HepG2 (cell line): ENCODE results near the gene NFXL1. TPM values are rescaled to one million over a fixed set of nuclear protein-coding genes. Genes with fewer than 3 reads are reported as not detected.

Experiments
- ATAC-seq: fragments of 200-7000 bp; cut with Tn5 transposase; 3 replicates; pipeline ENCODE4 v1.9.1; 2020; ENCODE audit warnings: mild to moderate bottlenecking, moderate library complexity
- BruUV-seq: library from RNA; stranded (reverse); fragments of 400-500 nt; replicated peaks from 2 replicates; lab custom pipeline; 2021; lab: Mats Ljungman, UMichigan
- CTCF ChIA-PET: fragments of 300-600 bp; formaldehyde crosslinking; extraction: SDS; loops from one replicate; lab custom pipeline; 2021; ENCODE audit warnings: low total read pairs, inconsistent platforms, low intra/inter-chr PET ratio; lab: Yijun Ruan, JAX
- POLR2A ChIA-PET: fragments of 350-600 bp; sonication (Branson Sonifier 250); formaldehyde crosslinking; loops from one replicate; lab custom pipeline; 2020; ENCODE audit warnings: antibody characterized with exemption, inconsistent platforms; lab: Yijun Ruan, JAX
- DNase-seq: peaks from one replicate; pipeline ENCODE4 v3.0.0-alpha.2; 2015; ENCODE audit warnings: low spot score
- FAIRE-seq: peaks from 3 replicates; lab custom pipeline; 2011; peaks lifted over from hg19 to GRCh38; lab: Jason Lieb, UNC
- H2AFZ ChIP-seq: one replicate; pipeline ENCODE4 v1.6.1; 2011; ENCODE audit warnings: low read length, inconsistent platforms
- H3K27ac ChIP-seq: fragments of 300-600 bp; 3 replicates; pipeline ENCODE4 v1.8.0; 2011; ENCODE audit warnings: mixed run types, mild to moderate bottlenecking, mixed read lengths, low read length, inconsistent platforms; ENCODE audit not compliant: insufficient read depth; ENCODE audit errors: extremely low read length
- H3K27me3 ChIP-seq, 2 experiments: fragments of 200-600 bp in 1 of 2; 2 replicates in 1 of 2; 3 replicates in 1 of 2; pipeline versions ENCODE4 v1.6.0 to v1.8.0; 2011; ENCODE audit warnings: low read length in 2 of 2, mild to moderate bottlenecking in 2 of 2, moderate library complexity in 2 of 2, inconsistent platforms in 1 of 2; ENCODE audit not compliant: insufficient read depth in 2 of 2, control insufficient read depth in 1 of 2
- H3K36me3 ChIP-seq, 2 experiments: fragments of 200-600 bp in 1 of 2; replicated peaks in 1 of 2; 2 replicates in 1 of 2; 3 replicates in 1 of 2; pipeline versions ENCODE4 v1.5.1 to v1.8.0; 2011; ENCODE audit warnings: low read length in 2 of 2, inconsistent platforms in 1 of 2; ENCODE audit not compliant: insufficient read depth in 2 of 2, control insufficient read depth in 1 of 2
- H3K4me1 ChIP-seq: 2 replicates; pipeline ENCODE4 v1.5.1; 2012; ENCODE audit warnings: low read length, inconsistent platforms; ENCODE audit not compliant: insufficient read depth
- H3K4me2 ChIP-seq: 2 replicates; pipeline ENCODE4 v1.6.0; 2011; ENCODE audit warnings: low read depth, low read length, inconsistent platforms
- H3K4me3 ChIP-seq, 3 experiments: fragments of 200-600 bp in 1 of 3; sonication (generic), shearing (Covaris generic) in 1 of 3; replicated peaks in 1 of 3; 2 replicates each; pipeline ENCODE4 v1.5.1; 2011 to 2016; ENCODE audit warnings: low read length in 3 of 3, inconsistent platforms in 2 of 3, low read depth in 2 of 3, mild to moderate bottlenecking in 2 of 3, control low read depth in 1 of 3, mixed read lengths in 1 of 3; ENCODE audit not compliant: insufficient read depth in 1 of 3
- H3K79me2 ChIP-seq: one replicate; pipeline ENCODE4 v1.6.1; 2011; ENCODE audit warnings: low read length, inconsistent platforms; ENCODE audit not compliant: insufficient read depth
- H3K9ac ChIP-seq: 2 replicates; pipeline ENCODE4 v1.6.0; 2011; ENCODE audit warnings: mild to moderate bottlenecking, low read depth, low read length, inconsistent platforms; ENCODE audit not compliant: insufficient read depth
- H3K9me3 ChIP-seq: 2 replicates; pipeline ENCODE4 v1.5.1; 2012; ENCODE audit warnings: mild to moderate bottlenecking, low read length
- H4K20me1 ChIP-seq: 2 replicates; pipeline ENCODE4 v1.6.0; 2011; ENCODE audit warnings: inconsistent platforms, mild to moderate bottlenecking, low read length, moderate library complexity; ENCODE audit not compliant: insufficient read depth
- HDAC2 ChIP-seq: sonication (generic); formaldehyde crosslinking; IDR thresholded peaks from 2 replicates; pipeline ENCODE4 v1.4.0; 2020; ENCODE audit warnings: missing genetic modification reagents
- MAFF ChIP-seq: IDR thresholded peaks from 2 replicates; pipeline ENCODE4 v1.6.1; 2011; ENCODE audit warnings: low read depth, low read length, improper control_type of control experiment
- MBNL3 ChIP-seq: fragments of 250-450 bp; sonication (Bioruptor Pico); conservative IDR thresholded peaks from 2 replicates; pipeline ENCODE4 v1.8.0; 2022; ENCODE audit warnings: mild to moderate bottlenecking, inconsistent platforms
- MEIS1 ChIP-seq: sonication (generic); formaldehyde crosslinking; IDR thresholded peaks from 2 replicates; pipeline ENCODE4 v1.9.0; 2021; ENCODE audit warnings: mild to moderate bottlenecking, missing genetic modification reagents, moderate library complexity, borderline replicate concordance
- NAIF1 ChIP-seq: sonication (generic); formaldehyde crosslinking; IDR thresholded peaks from 2 replicates; pipeline ENCODE4 v1.5.0; 2020; ENCODE audit warnings: mild to moderate bottlenecking, missing genetic modification reagents, borderline replicate concordance
- RARA ChIP-seq: IDR thresholded peaks from 2 replicates; pipeline ENCODE4 v1.6.1; 2016; ENCODE audit warnings: missing genetic modification reagents, missing compliant biosample characterization
- SIN3A ChIP-seq: IDR thresholded peaks from 2 replicates; pipeline ENCODE4 v1.6.1; 2011; ENCODE audit warnings: low read depth, mild to moderate bottlenecking, control low read depth, low read length, borderline replicate concordance
- SKI ChIP-seq: fragments of 450-650 bp; IDR thresholded peaks from one replicate; pipeline ENCODE4 v1.6.1; 2018; ENCODE audit warnings: mild to moderate bottlenecking; ENCODE audit not compliant: partially characterized antibody
- SNAI1 ChIP-seq: sonication (generic); formaldehyde crosslinking; IDR thresholded peaks from 2 replicates; pipeline ENCODE4 v1.5.0; 2020; ENCODE audit warnings: mild to moderate bottlenecking, missing genetic modification reagents, borderline replicate concordance
- SSRP1 ChIP-seq: IDR thresholded peaks from 2 replicates; pipeline ENCODE4 v1.6.1; 2016; ENCODE audit warnings: control low read depth
- ZNF292 ChIP-seq: sonication (generic); formaldehyde crosslinking; IDR thresholded peaks from 2 replicates; pipeline ENCODE4 v1.8.1; 2022; ENCODE audit warnings: mild to moderate bottlenecking, low read depth, missing genetic modification reagents, borderline replicate concordance
- ZNF552 ChIP-seq: sonication (generic); formaldehyde crosslinking; IDR thresholded peaks from 2 replicates; pipeline ENCODE4 v1.9.0; 2022; ENCODE audit warnings: missing genetic modification reagents, mild to moderate bottlenecking, borderline replicate concordance
- WGBS: methylation state at CpG from one replicate; pipeline ENCODE4 v1.1.6; 2017; ENCODE audit warnings: low lambda C conversion rate; 5-methylcytosine and 5-hydroxymethylcytosine counted together
- in situ Hi-C: cut with HindIII; loops from 2 replicates; pipeline ENCODE4 v1.10.0; 2017; ENCODE audit warnings: low pct_unique_long_range_greater_than_20kb; ENCODE audit not compliant: extremely low pct_ligation_motif_present
- intact Hi-C: fragments of 100-400 bp; cut with micrococcal nuclease; formaldehyde crosslinking; loops from one replicate; pipeline ENCODE4 v1.10.0; 2022; ENCODE audit not compliant: unreplicated experiment
- polyA plus RNA-seq, 8 experiments: library from polyadenylated mRNA; depleted of rRNA in 3 of 8; stranded (reverse) in 7 of 8; unstranded in 1 of 8; fragments of >200 nt; fragmentation: Illumina TruSeq in 4 of 8; extraction: Trizol in 4 of 8; gene quantifications; 2 replicates each; pipeline versions ENCODE4 v1.2.1 to v1.2.3, GENCODE V29; 2011 to 2016; ENCODE audit warnings: low read depth in 4 of 8, missing spikeins in 1 of 8, mixed read lengths in 1 of 8; ENCODE audit not compliant: insufficient read depth in 1 of 8
- total RNA-seq, 5 experiments: library from RNA; depleted of rRNA; stranded (reverse); fragments of >200 nt; fragmentation: Illumina TruSeq; extraction: Trizol; gene quantifications; 2 replicates each; pipeline ENCODE4 v1.2.3, GENCODE V29; 2016; ENCODE audit warnings: low read depth in 1 of 5
- TF ChIP-seq, protein P1 (sequence below): IDR thresholded peaks from 2 replicates; pipeline ENCODE4 v1.6.1; 2016; ENCODE audit warnings: mild to moderate bottlenecking
- TF ChIP-seq, protein P2 (sequence below): sonication (generic); formaldehyde crosslinking; IDR thresholded peaks from 2 replicates; pipeline ENCODE4 v1.5.0; 2020; ENCODE audit warnings: mild to moderate bottlenecking, missing genetic modification reagents, moderate library complexity
- TF ChIP-seq, protein P3 (sequence below): sonication (generic); formaldehyde crosslinking; IDR thresholded peaks from 2 replicates; pipeline ENCODE4 v1.8.1; 2023; ENCODE audit warnings: mild to moderate bottlenecking, missing genetic modification reagents, borderline replicate concordance
- TF ChIP-seq, protein P4 (sequence below): sonication (generic); formaldehyde crosslinking; conservative IDR thresholded peaks from 2 replicates; pipeline ENCODE4 v1.4.0; 2020; ENCODE audit warnings: missing genetic modification reagents
- TF ChIP-seq, protein P5 (sequence below): sonication (generic); formaldehyde crosslinking; IDR thresholded peaks from 2 replicates; pipeline ENCODE4 v1.4.0; 2020; ENCODE audit warnings: missing genetic modification reagents, mild to moderate bottlenecking, borderline replicate concordance

The NFXL1 gene
- total and polyA plus RNA-seq, 2 of the 13 experiments (the other 11 are each of a cell fraction or from before 2014, with no cell fraction given), result 12.0 to 18.6 TPM

DNA sequence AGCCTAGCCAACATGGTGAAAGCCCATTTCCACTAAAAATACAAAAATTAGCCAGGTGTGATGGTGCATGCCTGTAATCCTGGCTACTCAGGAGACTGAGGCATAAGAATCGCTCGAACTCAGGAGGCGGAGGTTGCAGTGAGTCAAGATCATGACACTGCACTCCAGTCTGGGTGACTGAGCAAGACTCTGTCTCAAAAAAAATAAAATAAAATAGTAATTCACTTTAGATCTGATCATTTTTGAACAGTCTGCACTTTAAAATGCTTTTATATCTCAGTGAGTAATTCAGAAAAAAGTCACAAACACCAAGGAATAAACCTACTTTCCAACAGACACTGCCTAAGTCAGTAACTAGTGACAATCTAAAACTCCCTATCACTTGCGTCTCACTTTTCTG lies 50.9 kb downstream of the NFXL1 start (continued):
- TF ChIP-seq MAFF, result no peak
- no peak for TF ChIP-seq ZNF292 (CRISPR knock-in tag)
- TF ChIP-seq, protein P1, sequence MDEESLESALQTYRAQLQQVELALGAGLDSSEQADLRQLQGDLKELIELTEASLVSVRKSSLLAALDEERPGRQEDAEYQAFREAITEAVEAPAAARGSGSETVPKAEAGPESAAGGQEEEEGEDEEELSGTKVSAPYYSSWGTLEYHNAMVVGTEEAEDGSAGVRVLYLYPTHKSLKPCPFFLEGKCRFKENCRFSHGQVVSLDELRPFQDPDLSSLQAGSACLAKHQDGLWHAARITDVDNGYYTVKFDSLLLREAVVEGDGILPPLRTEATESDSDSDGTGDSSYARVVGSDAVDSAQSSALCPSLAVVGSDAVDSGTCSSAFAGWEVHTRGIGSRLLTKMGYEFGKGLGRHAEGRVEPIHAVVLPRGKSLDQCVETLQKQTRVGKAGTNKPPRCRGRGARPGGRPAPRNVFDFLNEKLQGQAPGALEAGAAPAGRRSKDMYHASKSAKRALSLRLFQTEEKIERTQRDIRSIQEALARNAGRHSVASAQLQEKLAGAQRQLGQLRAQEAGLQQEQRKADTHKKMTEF (CRISPR knock-in tag), result no peak
- TF ChIP-seq SSRP1 (CRISPR knock-in tag), result no peak
- TF ChIP-seq, protein P2, sequence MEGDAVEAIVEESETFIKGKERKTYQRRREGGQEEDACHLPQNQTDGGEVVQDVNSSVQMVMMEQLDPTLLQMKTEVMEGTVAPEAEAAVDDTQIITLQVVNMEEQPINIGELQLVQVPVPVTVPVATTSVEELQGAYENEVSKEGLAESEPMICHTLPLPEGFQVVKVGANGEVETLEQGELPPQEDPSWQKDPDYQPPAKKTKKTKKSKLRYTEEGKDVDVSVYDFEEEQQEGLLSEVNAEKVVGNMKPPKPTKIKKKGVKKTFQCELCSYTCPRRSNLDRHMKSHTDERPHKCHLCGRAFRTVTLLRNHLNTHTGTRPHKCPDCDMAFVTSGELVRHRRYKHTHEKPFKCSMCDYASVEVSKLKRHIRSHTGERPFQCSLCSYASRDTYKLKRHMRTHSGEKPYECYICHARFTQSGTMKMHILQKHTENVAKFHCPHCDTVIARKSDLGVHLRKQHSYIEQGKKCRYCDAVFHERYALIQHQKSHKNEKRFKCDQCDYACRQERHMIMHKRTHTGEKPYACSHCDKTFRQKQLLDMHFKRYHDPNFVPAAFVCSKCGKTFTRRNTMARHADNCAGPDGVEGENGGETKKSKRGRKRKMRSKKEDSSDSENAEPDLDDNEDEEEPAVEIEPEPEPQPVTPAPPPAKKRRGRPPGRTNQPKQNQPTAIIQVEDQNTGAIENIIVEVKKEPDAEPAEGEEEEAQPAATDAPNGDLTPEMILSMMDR, result no peak
- TF ChIP-seq, protein P3, sequence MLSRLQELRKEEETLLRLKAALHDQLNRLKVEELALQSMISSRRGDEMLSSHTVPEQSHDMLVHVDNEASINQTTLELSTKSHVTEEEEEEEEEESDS, result no peak
- no peak for TF ChIP-seq SNAI1 (CRISPR knock-in tag)
- TF ChIP-seq HDAC2 (CRISPR knock-in tag), result no peak
- TF ChIP-seq RARA (CRISPR knock-in tag), result no peak
- no peak for TF ChIP-seq MBNL3 (CRISPR knock-in tag)

DNA sequence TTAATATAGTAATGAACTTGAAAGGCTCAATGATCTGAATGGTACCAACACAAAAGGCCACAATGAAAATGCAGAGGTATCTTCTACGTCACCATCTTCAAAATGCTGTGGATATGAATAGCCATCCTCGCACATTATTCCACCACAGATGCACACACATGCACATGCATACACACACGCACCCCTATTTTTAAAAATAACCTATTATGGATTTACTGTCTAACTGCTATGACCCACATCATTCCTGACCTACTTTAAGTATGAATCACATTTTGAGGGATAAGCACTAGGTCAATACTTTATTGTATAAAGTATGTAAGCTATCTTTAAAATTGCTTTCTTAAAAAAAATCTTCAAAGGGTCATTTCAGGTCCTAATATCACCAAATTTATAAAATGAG lies 52.1 kb downstream of the NFXL1 start:
- intact Hi-C loops, result no loop called here
- no peak overlapping the region for H2AFZ ChIP-seq
- CTCF ChIA-PET, result no interaction called here
- no peak overlapping the region for H3K4me2 ChIP-seq
- H3K4me1 ChIP-seq, result no peaks in the 10 kb centered on the region
- FAIRE-seq (no peak), DNase-seq (no peak), ATAC-seq (no peak)
- 97% methylated on average over 3 of the region's 3 CpGs for WGBS
- BruUV-seq, result no TSS peak
- POLR2A ChIA-PET, result no interaction called here
- no peaks in the 10 kb centered on the region for H3K9me3 ChIP-seq
- H3K79me2 ChIP-seq, result no peaks in the 10 kb centered on the region
- no peaks in the 10 kb centered on the region for H3K27me3 ChIP-seq
- in situ Hi-C loops, result no loop called here
- no peak overlapping the region for H3K27ac ChIP-seq
- peaks cover 5 to 28% of the 10 kb centered on the region in 2 experiments for H3K36me3 ChIP-seq
- no peaks in the 10 kb centered on the region for H4K20me1 ChIP-seq
- no peak overlapping the region for H3K4me3 ChIP-seq
- H3K9ac ChIP-seq, result no peak overlapping the region
- TF ChIP-seq MEIS1 (no peak), SKI (no peak), SIN3A (no peak), NAIF1 (no peak), ZNF552 (CRISPR knock-in tag) (no peak)
- TF ChIP-seq, protein P4, sequence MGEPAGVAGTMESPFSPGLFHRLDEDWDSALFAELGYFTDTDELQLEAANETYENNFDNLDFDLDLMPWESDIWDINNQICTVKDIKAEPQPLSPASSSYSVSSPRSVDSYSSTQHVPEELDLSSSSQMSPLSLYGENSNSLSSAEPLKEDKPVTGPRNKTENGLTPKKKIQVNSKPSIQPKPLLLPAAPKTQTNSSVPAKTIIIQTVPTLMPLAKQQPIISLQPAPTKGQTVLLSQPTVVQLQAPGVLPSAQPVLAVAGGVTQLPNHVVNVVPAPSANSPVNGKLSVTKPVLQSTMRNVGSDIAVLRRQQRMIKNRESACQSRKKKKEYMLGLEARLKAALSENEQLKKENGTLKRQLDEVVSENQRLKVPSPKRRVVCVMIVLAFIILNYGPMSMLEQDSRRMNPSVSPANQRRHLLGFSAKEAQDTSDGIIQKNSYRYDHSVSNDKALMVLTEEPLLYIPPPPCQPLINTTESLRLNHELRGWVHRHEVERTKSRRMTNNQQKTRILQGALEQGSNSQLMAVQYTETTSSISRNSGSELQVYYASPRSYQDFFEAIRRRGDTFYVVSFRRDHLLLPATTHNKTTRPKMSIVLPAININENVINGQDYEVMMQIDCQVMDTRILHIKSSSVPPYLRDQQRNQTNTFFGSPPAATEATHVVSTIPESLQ (CRISPR knock-in tag), result no peak
- TF ChIP-seq, protein P5, sequence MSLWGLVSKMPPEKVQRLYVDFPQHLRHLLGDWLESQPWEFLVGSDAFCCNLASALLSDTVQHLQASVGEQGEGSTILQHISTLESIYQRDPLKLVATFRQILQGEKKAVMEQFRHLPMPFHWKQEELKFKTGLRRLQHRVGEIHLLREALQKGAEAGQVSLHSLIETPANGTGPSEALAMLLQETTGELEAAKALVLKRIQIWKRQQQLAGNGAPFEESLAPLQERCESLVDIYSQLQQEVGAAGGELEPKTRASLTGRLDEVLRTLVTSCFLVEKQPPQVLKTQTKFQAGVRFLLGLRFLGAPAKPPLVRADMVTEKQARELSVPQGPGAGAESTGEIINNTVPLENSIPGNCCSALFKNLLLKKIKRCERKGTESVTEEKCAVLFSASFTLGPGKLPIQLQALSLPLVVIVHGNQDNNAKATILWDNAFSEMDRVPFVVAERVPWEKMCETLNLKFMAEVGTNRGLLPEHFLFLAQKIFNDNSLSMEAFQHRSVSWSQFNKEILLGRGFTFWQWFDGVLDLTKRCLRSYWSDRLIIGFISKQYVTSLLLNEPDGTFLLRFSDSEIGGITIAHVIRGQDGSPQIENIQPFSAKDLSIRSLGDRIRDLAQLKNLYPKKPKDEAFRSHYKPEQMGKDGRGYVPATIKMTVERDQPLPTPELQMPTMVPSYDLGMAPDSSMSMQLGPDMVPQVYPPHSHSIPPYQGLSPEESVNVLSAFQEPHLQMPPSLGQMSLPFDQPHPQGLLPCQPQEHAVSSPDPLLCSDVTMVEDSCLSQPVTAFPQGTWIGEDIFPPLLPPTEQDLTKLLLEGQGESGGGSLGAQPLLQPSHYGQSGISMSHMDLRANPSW (CRISPR knock-in tag), result no peak
